Natural killer cell treated with Interleukin-12 subunit alpha and Interleukin-12 subunit beta and Interleukin-15 and Interleukin-18, amount 100 ng/mL, for 72 hours (primary cell): ENCODE results near the gene OLFML2B. TPM values are rescaled to one million over a fixed set of nuclear protein-coding genes. Genes with fewer than 3 reads are reported as not detected.

Experiments used
- ATAC-seq, 2 donors: fragments of 150-1000 bp; cut with Tn5 transposase in 1 of 2; sonication (Bioruptor Pico), chemical (Tn5 transposase) in 1 of 2; 2 replicates each; pipeline ENCODE4 v1.10.0; 2021
- DNase-seq: peaks from one replicate; pipeline ENCODE4 v3.0.0; 2022; ENCODE audit warnings: low spot score
- H3K27ac Mint-ChIP-seq, 2 donors: 1 replicate in 1 of 2; 2 replicates in 1 of 2; pipeline ENCODE4 v1.8.0; 2022; ENCODE audit warnings: mixed read lengths in 2 of 2, mild to moderate bottlenecking in 1 of 2, moderate library complexity in 1 of 2
- H3K27me3 Mint-ChIP-seq, 2 donors: 1 replicate in 1 of 2; 2 replicates in 1 of 2; pipeline ENCODE4 v1.8.0; 2022; ENCODE audit warnings: mixed read lengths in 2 of 2
- H3K36me3 Mint-ChIP-seq: one replicate; pipeline ENCODE4 v1.8.0; 2022; ENCODE audit warnings: mixed read lengths
- H3K4me1 Mint-ChIP-seq, 2 donors: 1 replicate in 1 of 2; 2 replicates in 1 of 2; pipeline ENCODE4 v1.8.0; 2022; ENCODE audit warnings: low read depth in 2 of 2, mixed read lengths in 2 of 2, mild to moderate bottlenecking in 1 of 2
- H3K4me3 Mint-ChIP-seq: one replicate; pipeline ENCODE4 v1.8.0; 2022; ENCODE audit warnings: mixed read lengths
- H3K9me3 Mint-ChIP-seq: 2 replicates; pipeline ENCODE4 v1.8.0; 2022; ENCODE audit warnings: mixed read lengths
- total RNA-seq, 2 donors: library from RNA; stranded (reverse); gene quantifications; one replicate each; pipeline ENCODE4 v1.2.3, GENCODE V29; 2022

OLFML2B gene
- total RNA-seq, 2 donors from 2014 or later = not detected

- Mint-ChIP-seq H3K9me3 (no peaks in the 10 kb centered on the region), H3K27me3 (no peaks in the 10 kb centered on the region), H3K4me1 (peaks cover 17 to 21% of the 10 kb centered on the region in 2 donors), H3K27ac (no peak overlapping the region), H3K4me3 (no peak overlapping the region), H3K36me3 (no peaks in the 10 kb centered on the region)
- ATAC-seq = no peak
- no peak for DNase-seq
Measured at GRCh38 chr1:161950377-161950776, 73.3 kb downstream of the OLFML2B start.

- H3K27me3 Mint-ChIP-seq = no peaks in the 10 kb centered on the region
- H3K36me3 Mint-ChIP-seq = no peaks in the 10 kb centered on the region
- DNase-seq = no peak
- H3K4me3 Mint-ChIP-seq = no peak overlapping the region
- no peaks in the 10 kb centered on the region for H3K9me3 Mint-ChIP-seq
- no peak overlapping the region for H3K27ac Mint-ChIP-seq
- no peak for ATAC-seq
- peaks cover 13 to 15% of the 10 kb centered on the region in 2 donors for H3K4me1 Mint-ChIP-seq
Measured at GRCh38 chr1:161949548-161949947, 74.1 kb downstream of the OLFML2B start.

- Mint-ChIP-seq H3K9me3 (no peaks in the 10 kb centered on the region), H3K27me3 (no peaks in the 10 kb centered on the region), H3K36me3 (peaks cover 5% of the 10 kb centered on the region), H3K4me3 (no peak overlapping the region), H3K27ac (no peak overlapping the region), H3K4me1 (peaks cover 3 to 8% of the 10 kb centered on the region in 2 donors)
- DNase-seq (no peak), ATAC-seq (no peak)
Measured at GRCh38 chr1:161948435-161948834, 75.2 kb downstream of the OLFML2B start.

- H3K4me1 Mint-ChIP-seq = no peaks in the 10 kb centered on the region
- no peaks in the 10 kb centered on the region for H3K27me3 Mint-ChIP-seq
- H3K4me3 Mint-ChIP-seq = no peak overlapping the region
- no peak for ATAC-seq
- no peaks in the 10 kb centered on the region for H3K9me3 Mint-ChIP-seq
- no peak for DNase-seq
- H3K27ac Mint-ChIP-seq = no peak overlapping the region
- peaks cover 13% of the 10 kb centered on the region for H3K36me3 Mint-ChIP-seq
Measured at GRCh38 chr1:161946071-161946987, 77.3 kb downstream of the OLFML2B start.

- H3K4me1 Mint-ChIP-seq = no peaks in the 10 kb centered on the region
- H3K36me3 Mint-ChIP-seq = peaks cover 13% of the 10 kb centered on the region
Measured at GRCh38 chr1:161945306-161946060, 78.2 kb downstream of the OLFML2B start.

GRCh38 chr1:161944381-161944780 is 79.3 kb downstream of the OLFML2B start:
- H3K4me1 Mint-ChIP-seq = no peaks in the 10 kb centered on the region
- no peak overlapping the region for H3K27ac Mint-ChIP-seq
- H3K36me3 Mint-ChIP-seq = peaks cover 13% of the 10 kb centered on the region

More at GRCh38 chr1:161945306-161946060, 78.2 kb downstream of the OLFML2B start:
- no peaks in the 10 kb centered on the region for H3K9me3 Mint-ChIP-seq
- H3K27ac Mint-ChIP-seq = no peak overlapping the region
- no peak for ATAC-seq
- H3K4me3 Mint-ChIP-seq = no peak overlapping the region
- H3K27me3 Mint-ChIP-seq = no peaks in the 10 kb centered on the region
- DNase-seq = no peak

GRCh38 chr1:161943737-161944136 is 79.9 kb downstream of the OLFML2B start:
- Mint-ChIP-seq H3K27ac (no peak overlapping the region), H3K4me1 (no peaks in the 10 kb centered on the region), H3K9me3 (no peaks in the 10 kb centered on the region), H3K36me3 (peaks cover 13% of the 10 kb centered on the region), H3K27me3 (no peaks in the 10 kb centered on the region), H3K4me3 (no peak overlapping the region)
- ATAC-seq = no peak
- no peak for DNase-seq

More at GRCh38 chr1:161944381-161944780, 79.3 kb downstream of the OLFML2B start:
- no peak for ATAC-seq
- DNase-seq = no peak
- Mint-ChIP-seq H3K9me3 (no peaks in the 10 kb centered on the region), H3K27me3 (no peaks in the 10 kb centered on the region), H3K4me3 (no peak overlapping the region)

- peaks cover 15% of the 10 kb centered on the region for H3K36me3 Mint-ChIP-seq
Measured at GRCh38 chr1:161941726-161942436, 81.8 kb downstream of the OLFML2B start.

GRCh38 chr1:161940866-161941591 is 82.6 kb downstream of the OLFML2B start:
- no peaks in the 10 kb centered on the region for H3K9me3 Mint-ChIP-seq
- H3K36me3 Mint-ChIP-seq = peaks cover 21% of the 10 kb centered on the region
- DNase-seq (no peak), ATAC-seq (no peak)
- no peak overlapping the region for H3K27ac Mint-ChIP-seq
- H3K27me3 Mint-ChIP-seq = no peaks in the 10 kb centered on the region
- H3K4me1 Mint-ChIP-seq = peaks cover 0 to 3% of the 10 kb centered on the region in 2 donors
- no peak overlapping the region for H3K4me3 Mint-ChIP-seq

More at GRCh38 chr1:161941726-161942436, 81.8 kb downstream of the OLFML2B start:
- Mint-ChIP-seq H3K4me3 (no peak overlapping the region), H3K4me1 (peaks cover 0 to under 1% of the 10 kb centered on the region in 2 donors), H3K27me3 (no peaks in the 10 kb centered on the region), H3K27ac (no peak overlapping the region), H3K9me3 (no peaks in the 10 kb centered on the region)
- ATAC-seq = no peak
- DNase-seq = no peak

GRCh38 chr1:161936786-161937185 is 86.9 kb downstream of the OLFML2B start:
- Mint-ChIP-seq H3K4me3 (no peak overlapping the region), H3K9me3 (no peaks in the 10 kb centered on the region), H3K27ac (no peak overlapping the region), H3K36me3 (peaks cover 8% of the 10 kb centered on the region), H3K27me3 (no peaks in the 10 kb centered on the region), H3K4me1 (peaks cover 18 to 21% of the 10 kb centered on the region in 2 donors)
- DNase-seq (no peak), ATAC-seq (no peak)

GRCh38 chr1:161935264-161935663 is 88.4 kb downstream of the OLFML2B start:
- no peak overlapping the region for H3K4me3 Mint-ChIP-seq

GRCh38 chr1:161933592-161934588 is 89.8 kb downstream of the OLFML2B start:
- H3K4me1 Mint-ChIP-seq = peaks cover 18 to 21% of the 10 kb centered on the region in 2 donors
- H3K36me3 Mint-ChIP-seq = peaks cover 8% of the 10 kb centered on the region
- ATAC-seq (peak; percentile 59 to 70), DNase-seq (no peak)
- no peaks in the 10 kb centered on the region for H3K9me3 Mint-ChIP-seq
- H3K27me3 Mint-ChIP-seq = no peaks in the 10 kb centered on the region
- H3K4me3 Mint-ChIP-seq = peak overlapping the region; percentile 34
- peak overlapping the region; percentile 34 to 56 for H3K27ac Mint-ChIP-seq

More at GRCh38 chr1:161935264-161935663, 88.4 kb downstream of the OLFML2B start:
- H3K4me1 Mint-ChIP-seq = peaks cover 18 to 21% of the 10 kb centered on the region in 2 donors
- no peak for ATAC-seq
- peaks cover 8% of the 10 kb centered on the region for H3K36me3 Mint-ChIP-seq
- no peak overlapping the region for H3K27ac Mint-ChIP-seq
- H3K27me3 Mint-ChIP-seq = no peaks in the 10 kb centered on the region
- DNase-seq = no peak
- H3K9me3 Mint-ChIP-seq = no peaks in the 10 kb centered on the region
